ENCODE data around the gene ODAD2.
"Not testable (repeated sequence)": the region's sequence is repeated elsewhere in the genome, so short reads cannot be mapped to it uniquely, and the experiment has no call there.

ODAD2 gene

DNA sequence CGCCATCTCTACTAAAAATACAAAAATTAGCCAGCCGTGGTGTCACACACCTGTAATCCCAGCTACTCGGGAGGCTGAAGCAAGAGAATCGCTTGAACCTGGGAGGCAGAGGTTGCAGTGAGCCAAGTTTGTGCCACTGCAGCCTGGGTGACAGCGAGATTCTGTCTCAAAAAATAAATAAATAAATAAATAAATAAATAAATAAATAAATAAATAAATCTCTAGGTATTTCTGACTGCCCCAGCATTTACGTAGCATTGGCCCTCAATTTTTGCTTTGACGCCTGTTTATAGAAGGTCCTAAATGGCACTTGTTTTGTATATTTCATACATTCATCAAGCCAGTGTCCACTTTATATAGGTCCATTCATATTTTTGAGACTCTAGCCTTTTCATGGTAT, 28.9 kb downstream of the ODAD2 start:
- not testable (repeated sequence) for DNase-seq

DNA sequence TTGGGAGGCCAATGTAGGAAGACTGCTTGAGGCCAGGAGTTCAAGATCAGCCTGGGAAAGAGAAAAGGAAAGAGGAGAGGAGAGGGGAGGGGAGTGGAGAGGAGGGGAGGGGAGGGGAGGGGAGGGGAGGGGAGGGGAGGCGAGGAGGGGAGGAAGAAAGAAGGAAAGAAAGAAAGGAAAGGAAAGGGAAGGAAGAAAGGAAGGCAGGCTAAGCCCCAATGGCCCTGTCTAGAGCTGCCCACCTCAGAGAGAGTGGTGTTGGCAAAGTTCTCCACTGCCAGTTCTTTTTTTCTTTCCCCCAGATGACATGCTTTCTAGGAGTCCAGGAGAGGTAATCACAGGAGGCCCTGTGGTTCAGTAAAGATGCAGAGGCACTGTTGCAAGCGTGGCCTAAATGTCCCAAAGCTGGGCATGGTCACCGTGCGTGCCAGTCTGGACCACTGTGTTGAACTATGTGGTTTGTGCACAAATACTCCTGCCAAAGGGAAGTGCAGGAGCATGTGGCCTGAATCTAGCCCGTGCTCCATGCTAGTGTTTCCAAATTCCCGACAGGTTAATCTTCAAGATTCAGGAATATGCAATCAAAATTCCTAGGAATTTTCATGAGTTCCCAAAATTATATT, 39.7 kb downstream of the ODAD2 start:
- no peak for DNase-seq

GRCh38 chr10:27958383-27958782, 40.5 kb downstream of the ODAD2 start:
- DNase-seq: not testable (repeated sequence)

DNA sequence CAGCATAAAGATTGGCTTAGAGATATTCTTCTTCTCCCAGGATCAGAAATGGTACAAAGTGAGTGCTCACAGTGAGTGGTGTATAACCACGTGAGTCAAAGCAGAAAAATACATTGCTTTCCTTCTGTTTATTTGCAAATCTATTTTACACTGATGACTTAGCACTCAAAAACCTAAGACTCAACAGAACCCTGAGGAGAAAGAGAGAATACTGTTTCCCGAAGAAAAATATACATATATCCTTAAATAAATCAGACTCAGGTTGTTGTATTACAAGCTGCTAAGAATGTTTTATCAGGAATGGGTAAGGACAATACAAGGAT, 48.7 kb downstream of the ODAD2 start:
- DNase-seq: no peak

- no peak for DNase-seq
Observed at GRCh38 chr10:27949528-27950241, 49.2 kb downstream of the ODAD2 start.

GRCh38 chr10:27948186-27948585, 50.7 kb downstream of the ODAD2 start:
- DNase-seq: no peak

DNA sequence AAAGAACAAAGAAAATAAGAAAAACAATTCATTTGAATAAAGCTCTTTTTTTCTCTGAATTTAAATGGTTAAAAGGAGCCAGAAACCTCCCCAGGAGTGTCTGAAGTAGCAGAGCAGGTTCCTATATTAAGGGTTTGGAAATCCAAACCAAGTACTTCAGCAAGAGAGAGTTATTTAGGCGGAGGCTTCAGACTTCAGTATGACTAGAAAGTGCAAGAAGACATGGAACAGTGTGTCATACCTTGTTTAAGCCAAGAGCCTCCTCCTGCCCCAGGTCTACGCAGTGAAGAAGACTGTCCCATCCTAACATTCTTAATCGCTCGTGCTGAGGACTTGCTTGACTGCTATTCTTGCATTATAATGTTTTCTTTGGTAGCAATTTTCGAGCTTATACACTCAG, 51.3 kb downstream of the ODAD2 start:
- no peak for DNase-seq

DNA sequence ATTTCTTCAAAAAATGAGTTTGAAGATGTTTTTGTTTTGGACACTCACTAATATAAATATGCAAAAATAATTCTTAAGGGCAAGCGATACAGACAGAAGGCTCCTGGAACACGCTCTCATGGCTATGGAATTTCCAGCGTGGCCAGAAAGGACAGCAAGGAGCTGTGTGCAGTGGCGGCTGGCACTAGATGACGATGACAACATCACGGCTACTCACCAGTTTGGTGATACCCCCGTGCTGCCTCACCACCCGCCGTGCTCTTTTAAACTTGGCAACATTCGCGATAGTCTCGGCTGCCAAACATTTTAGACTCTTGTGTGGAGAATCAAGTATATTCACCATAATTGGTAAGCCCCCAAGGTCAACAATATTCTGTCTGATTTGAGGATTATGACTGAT, 54.9 kb downstream of the ODAD2 start:
- DNase-seq: no peak

DNA sequence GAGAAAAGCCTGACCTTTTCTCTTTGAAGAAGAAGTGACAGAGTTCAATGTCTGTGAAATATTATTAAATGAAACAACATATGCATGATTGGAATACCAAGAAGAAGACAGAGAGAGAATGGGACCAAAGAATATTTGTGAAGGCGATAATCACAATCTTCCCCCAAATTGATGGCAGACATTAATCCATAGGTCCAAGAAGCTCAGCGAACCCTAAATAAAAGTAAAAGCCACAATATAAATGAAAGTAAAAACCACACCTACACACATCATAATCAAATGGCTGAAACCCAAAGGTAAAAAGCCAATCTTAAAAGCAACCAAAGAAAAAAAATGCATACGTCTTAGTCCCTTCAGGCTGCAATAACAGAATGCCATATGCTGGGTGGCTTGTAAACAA, 84.0 kb downstream of the ODAD2 start:
- no peak for DNase-seq

DNA sequence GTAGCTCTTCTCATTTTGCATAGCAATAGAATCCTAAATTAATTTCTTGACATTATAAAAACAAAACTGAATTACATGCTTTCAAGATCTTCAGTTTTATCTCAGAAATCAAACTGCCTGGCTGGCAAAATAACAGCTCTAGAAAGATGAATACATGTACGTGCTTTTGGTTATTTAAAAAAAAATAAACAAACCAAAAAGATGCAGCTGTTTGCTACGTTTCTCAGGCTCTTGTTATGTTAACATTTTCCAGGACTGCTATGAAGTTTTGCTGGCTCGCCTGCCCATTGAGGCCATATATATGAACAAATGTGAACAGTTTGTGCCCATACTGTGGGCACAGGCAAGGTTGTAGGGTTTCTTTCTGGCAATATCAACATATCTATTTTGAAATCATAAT, 86.6 kb downstream of the ODAD2 start:
- no peak for DNase-seq

- DNase-seq: no peak
Observed at GRCh38 chr10:27911539-27911938, 87.3 kb downstream of the ODAD2 start.

DNA sequence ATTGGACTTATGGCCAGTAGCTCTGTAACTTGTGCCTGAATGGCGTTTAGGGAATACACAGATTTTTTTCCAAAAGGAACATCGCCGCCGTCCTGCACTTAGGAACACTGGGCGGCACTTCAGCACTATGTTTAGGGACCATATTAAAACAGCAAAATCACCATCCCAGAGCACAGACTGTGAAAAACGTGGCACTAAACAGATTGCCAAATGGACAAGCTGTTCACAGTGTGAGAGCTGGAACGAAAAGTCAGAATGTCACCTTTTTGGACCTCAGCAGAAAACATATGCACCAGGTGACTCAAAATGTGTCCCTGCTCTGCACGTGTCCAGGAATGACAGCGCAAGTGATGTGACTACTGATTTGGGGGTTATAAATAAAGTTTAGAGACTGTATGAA, 87.9 kb downstream of the ODAD2 start:
- DNase-seq: no peak

GRCh38 chr10:27908231-27908630, 90.6 kb downstream of the ODAD2 start:
- DNase-seq: no peak

DNA sequence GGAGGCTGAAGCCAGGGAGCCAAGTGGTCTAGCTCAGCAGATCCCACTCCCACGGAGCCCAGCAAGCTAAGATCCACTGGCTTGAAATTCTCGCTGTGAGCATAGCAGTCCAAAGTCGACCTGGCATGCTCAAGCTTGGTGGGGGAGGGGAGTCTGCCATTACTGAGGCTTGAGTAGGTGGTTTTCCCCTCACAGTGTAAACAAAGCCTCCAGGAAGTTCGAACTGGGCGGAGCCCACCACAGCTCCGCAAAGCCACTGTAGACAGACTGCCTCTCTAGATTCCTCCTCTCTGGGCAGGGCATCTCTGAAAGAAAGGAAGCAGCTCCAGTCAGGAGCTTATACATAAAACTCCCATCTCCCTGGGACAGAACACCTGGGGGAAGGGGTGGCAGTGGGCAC, 99.4 kb downstream of the ODAD2 start:
- not testable (repeated sequence) for DNase-seq

DNA sequence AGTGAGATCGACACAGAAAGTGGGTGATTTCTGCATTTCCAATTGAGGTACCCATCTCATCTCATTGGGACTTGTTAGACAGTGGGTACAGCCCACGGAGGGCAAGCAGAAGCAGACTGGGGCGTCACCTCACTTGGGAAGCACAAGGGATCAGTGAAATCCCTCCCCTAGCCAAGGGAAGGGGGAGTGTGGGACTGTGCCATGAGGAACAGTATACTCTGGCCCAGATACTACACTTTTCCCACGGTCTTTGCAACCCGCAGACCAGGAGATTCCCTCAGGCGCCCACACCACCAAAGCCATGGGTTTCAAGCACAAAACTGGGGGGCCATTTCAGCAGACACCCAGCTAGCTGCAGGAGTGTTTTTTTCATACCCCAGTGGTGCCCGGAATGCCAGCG, 99.8 kb downstream of the ODAD2 start:
- no peak for DNase-seq

GRCh38 chr10:27893358-27893954, 105.4 kb downstream of the ODAD2 start:
- DNase-seq: no peak

GRCh38 chr10:27890971-27891370, 107.9 kb downstream of the ODAD2 start:
- DNase-seq: no peak

DNA sequence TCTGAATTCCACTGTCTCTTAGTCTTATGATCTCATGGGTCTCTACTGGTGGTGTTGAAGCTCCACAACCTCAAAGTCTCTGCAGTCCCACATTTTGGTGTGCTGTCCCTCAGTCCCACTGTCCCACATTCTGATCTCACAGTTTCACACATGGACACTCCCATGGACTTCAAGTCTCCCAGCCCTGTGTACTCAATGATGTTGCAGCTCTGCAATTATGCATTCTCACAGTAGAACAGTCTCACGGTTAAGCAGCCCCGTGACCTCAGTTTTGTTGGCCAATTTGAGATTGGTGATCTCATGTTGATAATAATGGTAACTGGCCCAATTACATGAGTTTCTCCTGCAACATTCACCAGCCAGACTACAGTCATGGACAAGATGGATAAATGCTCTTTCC, 109.4 kb downstream of the ODAD2 start:
- no peak for DNase-seq

DNA sequence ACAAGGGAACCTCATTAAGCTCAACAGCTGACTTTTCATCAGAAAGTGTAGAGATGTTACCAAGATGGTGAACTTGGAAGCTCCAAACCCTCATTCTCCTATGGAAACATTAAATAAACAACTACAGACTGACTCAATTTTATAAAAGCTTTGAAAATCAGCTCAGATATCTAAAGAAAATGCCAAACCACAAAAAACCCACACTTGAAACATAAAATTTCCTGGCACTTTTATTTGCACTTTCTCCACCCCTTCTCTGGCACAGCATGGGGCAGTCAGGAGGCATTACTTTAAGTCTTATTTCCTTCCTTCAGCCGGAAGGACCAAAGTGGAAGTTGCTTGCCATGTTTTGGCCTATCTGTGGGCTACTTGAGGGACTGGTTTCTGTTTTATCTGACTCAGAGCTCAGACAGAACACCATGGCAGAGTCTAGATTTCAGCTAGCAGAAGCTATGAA, 114.7 kb downstream of the ODAD2 start:
- DNase-seq: no peak

DNA sequence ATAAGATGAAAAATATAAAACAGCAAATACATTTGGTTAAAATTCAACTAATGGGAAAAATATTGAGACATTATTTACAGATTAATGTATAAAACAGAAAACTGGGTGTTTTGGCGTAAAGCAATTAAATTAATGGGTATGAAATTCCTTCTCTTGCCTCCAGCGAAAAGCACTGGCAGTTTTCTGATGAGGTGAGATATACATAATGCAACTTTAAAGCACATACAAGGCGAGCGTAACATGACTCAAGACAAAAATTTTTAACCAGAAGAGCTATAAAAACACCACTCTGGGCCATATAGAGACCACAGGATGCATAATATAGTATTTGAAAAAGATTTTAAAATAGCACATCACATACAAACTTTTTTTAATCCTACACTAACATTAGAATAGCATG, 120.6 kb downstream of the ODAD2 start:
- DNase-seq: no peak

- DNase-seq: no peak
Observed at GRCh38 chr10:27865221-27865635, 133.7 kb downstream of the ODAD2 start.

DNA sequence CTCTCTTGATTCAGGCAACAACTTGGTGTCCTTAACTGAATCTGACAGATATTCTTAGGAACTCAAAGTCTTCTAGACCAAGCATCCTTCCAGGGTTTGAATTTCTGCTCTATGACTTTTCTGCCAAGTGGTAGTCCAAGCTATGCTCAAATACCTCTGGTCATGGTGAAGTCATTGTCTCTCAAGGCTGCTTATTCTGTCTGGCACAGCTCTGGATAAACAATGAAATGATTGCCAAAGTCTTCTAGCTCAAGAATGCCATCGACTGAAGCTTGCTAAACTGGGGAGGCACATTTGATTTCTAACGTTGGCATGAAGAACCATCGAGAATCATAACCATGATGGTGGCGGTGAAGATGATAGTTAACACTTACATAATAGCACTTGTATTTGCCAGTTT, 137.1 kb downstream of the ODAD2 start:
- no peak for DNase-seq

DNA sequence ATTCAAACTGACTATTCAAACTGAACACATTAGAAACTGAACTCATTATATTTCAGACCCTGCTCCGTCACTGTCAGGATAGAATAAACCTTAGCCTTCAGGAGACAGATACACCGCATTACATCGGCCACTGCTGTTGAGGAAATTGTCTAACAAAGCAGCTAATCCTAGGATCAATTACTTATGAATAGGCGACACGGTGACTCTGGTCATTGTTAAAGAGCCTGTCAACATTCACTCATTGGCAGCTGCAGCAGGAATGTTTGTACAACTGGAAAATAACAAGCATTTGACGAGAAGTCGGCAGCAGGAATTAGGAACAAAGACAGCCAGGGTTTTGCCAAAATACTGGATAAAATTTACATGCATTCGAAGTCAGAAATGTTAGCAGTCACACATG, 141.3 kb downstream of the ODAD2 start:
- no peak for DNase-seq

GRCh38 chr10:27844223-27844622, 154.7 kb downstream of the ODAD2 start:
- DNase-seq: no peak

- DNase-seq: no peak
Observed at GRCh38 chr10:27838901-27839300, 160.0 kb downstream of the ODAD2 start.
